A673 (cell line): Measurements from ENCODE around the gene PNLIP.

ENCODE experiments used
- EZH2 ChIP-seq: fragments of 200-600 bp; sonication (generic); IDR thresholded peaks from 2 replicates; pipeline ENCODE4 v1.6.1; 2017; ENCODE audit warnings: borderline replicate concordance, low read depth, mild to moderate bottlenecking, mixed read lengths, antibody characterized with exemption, low read length; ENCODE audit not compliant: poor library complexity, severe bottlenecking
- TF ChIP-seq, protein P1 (sequence below): fragments of 300-800, 200-600 bp; sonication (generic); conservative IDR thresholded peaks from 2 replicates; pipeline ENCODE4 v1.5.1; 2017; ENCODE audit warnings: low read depth, mild to moderate bottlenecking, antibody characterized with exemption, low read length, moderate library complexity, mixed read lengths

DNA sequence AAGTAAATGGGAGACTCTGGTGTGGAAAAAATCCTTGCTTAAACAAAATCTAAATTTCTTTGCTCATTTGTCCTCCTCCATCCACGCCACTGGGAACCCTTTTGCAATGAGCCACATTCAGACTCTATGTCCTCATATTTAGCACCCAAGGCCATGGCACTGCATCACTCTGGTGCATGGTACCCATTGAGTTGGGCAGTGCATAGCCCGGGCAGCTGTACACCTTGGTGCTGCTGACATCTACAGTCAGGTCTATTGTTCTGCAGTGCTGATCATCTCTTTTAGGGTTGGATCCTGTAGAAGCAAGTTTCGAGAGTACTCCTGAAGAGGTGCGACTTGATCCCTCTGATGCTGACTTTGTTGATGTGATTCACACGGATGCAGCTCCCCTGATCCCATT is 51.8 kb downstream of the PNLIP start:
- TF ChIP-seq, protein P1, sequence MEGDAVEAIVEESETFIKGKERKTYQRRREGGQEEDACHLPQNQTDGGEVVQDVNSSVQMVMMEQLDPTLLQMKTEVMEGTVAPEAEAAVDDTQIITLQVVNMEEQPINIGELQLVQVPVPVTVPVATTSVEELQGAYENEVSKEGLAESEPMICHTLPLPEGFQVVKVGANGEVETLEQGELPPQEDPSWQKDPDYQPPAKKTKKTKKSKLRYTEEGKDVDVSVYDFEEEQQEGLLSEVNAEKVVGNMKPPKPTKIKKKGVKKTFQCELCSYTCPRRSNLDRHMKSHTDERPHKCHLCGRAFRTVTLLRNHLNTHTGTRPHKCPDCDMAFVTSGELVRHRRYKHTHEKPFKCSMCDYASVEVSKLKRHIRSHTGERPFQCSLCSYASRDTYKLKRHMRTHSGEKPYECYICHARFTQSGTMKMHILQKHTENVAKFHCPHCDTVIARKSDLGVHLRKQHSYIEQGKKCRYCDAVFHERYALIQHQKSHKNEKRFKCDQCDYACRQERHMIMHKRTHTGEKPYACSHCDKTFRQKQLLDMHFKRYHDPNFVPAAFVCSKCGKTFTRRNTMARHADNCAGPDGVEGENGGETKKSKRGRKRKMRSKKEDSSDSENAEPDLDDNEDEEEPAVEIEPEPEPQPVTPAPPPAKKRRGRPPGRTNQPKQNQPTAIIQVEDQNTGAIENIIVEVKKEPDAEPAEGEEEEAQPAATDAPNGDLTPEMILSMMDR: no peak
- no peak for TF ChIP-seq EZH2
